HG03039 (cell line): Measurements from ENCODE around the gene ADCY10.
"Not testable (repeated sequence)": the region's sequence is repeated elsewhere in the genome, so short reads cannot be mapped to it uniquely, and the experiment has no call there.

Experiments
- ATAC-seq: cut with Tn5 transposase; IDR thresholded peaks from one replicate; pipeline ENCODE4 v1.9.1; 2021; ENCODE audit warnings: mild to moderate bottlenecking, moderate library complexity; ENCODE audit not compliant: unreplicated experiment

The ADCY10 gene

GRCh38 chr1:167882376-167882775 lies 31.6 kb downstream of the ADCY10 start:
- no peak for ATAC-seq

GRCh38 chr1:167881786-167882185 lies 32.1 kb downstream of the ADCY10 start:
- no peak for ATAC-seq

- no peak for ATAC-seq
Measured at GRCh38 chr1:167881069-167881468, 32.9 kb downstream of the ADCY10 start.

GRCh38 chr1:167880580-167881021 lies 33.3 kb downstream of the ADCY10 start:
- ATAC-seq = no peak

GRCh38 chr1:167879508-167879907 lies 34.4 kb downstream of the ADCY10 start:
- no peak for ATAC-seq

- ATAC-seq = no peak
Measured at GRCh38 chr1:167878372-167879160, 35.4 kb downstream of the ADCY10 start.

- no peak for ATAC-seq
Measured at GRCh38 chr1:167876597-167877175, 37.2 kb downstream of the ADCY10 start.

GRCh38 chr1:167871331-167871730 lies 42.6 kb downstream of the ADCY10 start:
- no peak for ATAC-seq

GRCh38 chr1:167869157-167870001 lies 44.6 kb downstream of the ADCY10 start:
- not testable (repeated sequence) for ATAC-seq

GRCh38 chr1:167866739-167867414 lies 47.1 kb downstream of the ADCY10 start:
- ATAC-seq = not testable (repeated sequence)

- ATAC-seq = not testable (repeated sequence)
Measured at GRCh38 chr1:167866326-167866725, 47.6 kb downstream of the ADCY10 start.

- ATAC-seq = not testable (repeated sequence)
Measured at GRCh38 chr1:167865804-167866308, 48.1 kb downstream of the ADCY10 start.

GRCh38 chr1:167865193-167865592 lies 48.7 kb downstream of the ADCY10 start:
- not testable (repeated sequence) for ATAC-seq

- ATAC-seq = no peak
Measured at GRCh38 chr1:167864392-167865032, 49.4 kb downstream of the ADCY10 start.

GRCh38 chr1:167863921-167864279 lies 50.0 kb downstream of the ADCY10 start:
- no peak for ATAC-seq

GRCh38 chr1:167863191-167863920 lies 50.6 kb downstream of the ADCY10 start:
- ATAC-seq = not testable (repeated sequence)

GRCh38 chr1:167862432-167863076 lies 51.4 kb downstream of the ADCY10 start:
- ATAC-seq = no peak

GRCh38 chr1:167861664-167862381 lies 52.1 kb downstream of the ADCY10 start:
- no peak for ATAC-seq
